H1 (cell line): ENCODE results near the gene NUP50. TPM values are rescaled to one million over a fixed set of nuclear protein-coding genes. Genes with fewer than 3 reads are reported as not detected.

ENCODE experiments used
- BACH1 ChIP-seq: IDR thresholded peaks from 2 replicates; pipeline ENCODE4 v1.6.1; 2012; ENCODE audit warnings: low read length, improper control_type of control experiment
- E2F6 ChIP-seq: IDR thresholded peaks from 2 replicates; pipeline ENCODE4 v1.6.1; 2012; ENCODE audit warnings: inconsistent platforms
- HDAC2 ChIP-seq, 2 experiments: fragments of 300-600 bp in 1 of 2; sonication (generic) in 1 of 2; IDR thresholded peaks; 2 replicates each; pipeline ENCODE4 v1.6.1; 2011 to 2012; ENCODE audit warnings: low read depth in 2 of 2, low read length in 2 of 2, mild to moderate bottlenecking in 2 of 2, moderate library complexity in 2 of 2, borderline replicate concordance in 1 of 2, inconsistent platforms in 1 of 2
- JUN ChIP-seq: IDR thresholded peaks from 2 replicates; pipeline ENCODE4 v1.6.1; 2011; ENCODE audit warnings: low read depth, mild to moderate bottlenecking, improper control_type of control experiment, low read length
- POU5F1 ChIP-seq: IDR thresholded peaks from 2 replicates; pipeline ENCODE4 v1.6.1; 2011; ENCODE audit warnings: low read depth, mild to moderate bottlenecking, low read length, moderate library complexity
- SIX5 ChIP-seq: IDR thresholded peaks from 2 replicates; pipeline ENCODE4 v1.6.1; 2011; ENCODE audit warnings: mild to moderate bottlenecking, low read depth, low read length
- polyA plus RNA-seq, 7 experiments: library from polyadenylated mRNA; depleted of rRNA in 3 of 7; stranded (reverse) in 5 of 7; unstranded in 2 of 7; fragments of >200 nt in 5 of 7; fragments of 200-250 nt in 2 of 7; gene quantifications; 1 replicate in 5 of 7; 2 replicates in 1 of 7; 4 replicates in 1 of 7; pipeline versions ENCODE4 v1.2.1 to v1.2.3, GENCODE V29; 2011 to 2013; ENCODE audit warnings: missing spikeins in 2 of 7, mixed read lengths in 2 of 7
- total RNA-seq: library from RNA; stranded (reverse); fragmentation: NEBNext Ultra II Directional; extraction: Animal tissue kit (Norgen Biotek cat#: 25700); gene quantifications from 2 replicates; pipeline ENCODE4 v1.2.1, GENCODE V29; 2021

Gene NUP50
- total and polyA plus RNA-seq, 2 of the 8 experiments (the other 6 are each of a cell fraction or from before 2014, with no cell fraction given), result 20.0 to 112 TPM

DNA sequence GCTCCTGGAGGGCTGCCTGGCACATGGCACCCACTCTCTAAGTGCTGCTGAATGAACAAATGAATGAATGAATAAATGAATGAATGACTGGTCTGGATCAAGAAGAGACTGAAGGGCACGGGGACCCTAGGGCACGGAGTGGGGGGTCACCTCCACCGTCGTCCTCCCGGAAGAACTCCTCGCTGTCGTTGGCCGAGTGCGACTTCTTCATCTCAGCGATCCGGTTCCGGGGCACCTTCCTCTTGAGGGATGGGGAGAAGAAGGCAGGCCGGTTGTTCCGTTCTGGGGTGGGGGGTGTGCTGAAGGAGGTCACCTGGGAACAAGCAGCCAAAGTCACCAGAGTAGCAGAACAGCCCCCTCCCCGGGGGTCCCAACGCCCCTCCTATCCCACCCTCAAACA lies 36.0 kb downstream of the NUP50 start (continued):
- TF ChIP-seq HDAC2 (IDR thresholded peaks at IDR 0.05; ENCODE audit: borderline replicate concordance in 1 of 2, low read depth in 2 of 2, low read length in 2 of 2) (no peak), POU5F1 (no peak), JUN (no peak), E2F6 (no peak), BACH1 (no peak), SIX5 (no peak)
